HepG2 (cell line): Measurements from ENCODE around the gene PEX10. TPM values are rescaled to one million over a fixed set of nuclear protein-coding genes. Genes with fewer than 3 reads are reported as not detected.

Experiments
- ATAC-seq: fragments of 200-7000 bp; cut with Tn5 transposase; 3 replicates; pipeline ENCODE4 v1.9.1; 2020; ENCODE audit warnings: mild to moderate bottlenecking, moderate library complexity
- BruUV-seq: library from RNA; stranded (reverse); fragments of 400-500 nt; replicated peaks from 2 replicates; lab custom pipeline; 2021; lab: Mats Ljungman, UMichigan
- CTCF ChIA-PET: fragments of 300-600 bp; formaldehyde crosslinking; extraction: SDS; loops from one replicate; lab custom pipeline; 2021; ENCODE audit warnings: low total read pairs, inconsistent platforms, low intra/inter-chr PET ratio; lab: Yijun Ruan, JAX
- POLR2A ChIA-PET: fragments of 350-600 bp; sonication (Branson Sonifier 250); formaldehyde crosslinking; loops from one replicate; lab custom pipeline; 2020; ENCODE audit warnings: antibody characterized with exemption, inconsistent platforms; lab: Yijun Ruan, JAX
- DNase-seq: peaks from one replicate; pipeline ENCODE4 v3.0.0-alpha.2; 2015; ENCODE audit warnings: low spot score
- FAIRE-seq: peaks from 3 replicates; lab custom pipeline; 2011; peaks lifted over from hg19 to GRCh38; lab: Jason Lieb, UNC
- H2AFZ ChIP-seq: one replicate; pipeline ENCODE4 v1.6.1; 2011; ENCODE audit warnings: low read length, inconsistent platforms
- H3K27ac ChIP-seq: fragments of 300-600 bp; 3 replicates; pipeline ENCODE4 v1.8.0; 2011; ENCODE audit warnings: mixed run types, mild to moderate bottlenecking, mixed read lengths, low read length, inconsistent platforms; ENCODE audit not compliant: insufficient read depth; ENCODE audit errors: extremely low read length
- H3K27me3 ChIP-seq, 2 experiments: fragments of 200-600 bp in 1 of 2; 2 replicates in 1 of 2; 3 replicates in 1 of 2; pipeline versions ENCODE4 v1.6.0 to v1.8.0; 2011; ENCODE audit warnings: low read length in 2 of 2, mild to moderate bottlenecking in 2 of 2, moderate library complexity in 2 of 2, inconsistent platforms in 1 of 2; ENCODE audit not compliant: insufficient read depth in 2 of 2, control insufficient read depth in 1 of 2
- H3K36me3 ChIP-seq, 2 experiments: fragments of 200-600 bp in 1 of 2; replicated peaks in 1 of 2; 2 replicates in 1 of 2; 3 replicates in 1 of 2; pipeline versions ENCODE4 v1.5.1 to v1.8.0; 2011; ENCODE audit warnings: low read length in 2 of 2, inconsistent platforms in 1 of 2; ENCODE audit not compliant: insufficient read depth in 2 of 2, control insufficient read depth in 1 of 2
- H3K4me1 ChIP-seq: 2 replicates; pipeline ENCODE4 v1.5.1; 2012; ENCODE audit warnings: low read length, inconsistent platforms; ENCODE audit not compliant: insufficient read depth
- H3K4me2 ChIP-seq: 2 replicates; pipeline ENCODE4 v1.6.0; 2011; ENCODE audit warnings: low read depth, low read length, inconsistent platforms
- H3K4me3 ChIP-seq, 3 experiments: fragments of 200-600 bp in 1 of 3; sonication (generic), shearing (Covaris generic) in 1 of 3; replicated peaks in 1 of 3; 2 replicates each; pipeline ENCODE4 v1.5.1; 2011 to 2016; ENCODE audit warnings: low read length in 3 of 3, inconsistent platforms in 2 of 3, low read depth in 2 of 3, mild to moderate bottlenecking in 2 of 3, control low read depth in 1 of 3, mixed read lengths in 1 of 3; ENCODE audit not compliant: insufficient read depth in 1 of 3
- H3K79me2 ChIP-seq: one replicate; pipeline ENCODE4 v1.6.1; 2011; ENCODE audit warnings: low read length, inconsistent platforms; ENCODE audit not compliant: insufficient read depth
- H3K9ac ChIP-seq: 2 replicates; pipeline ENCODE4 v1.6.0; 2011; ENCODE audit warnings: mild to moderate bottlenecking, low read depth, low read length, inconsistent platforms; ENCODE audit not compliant: insufficient read depth
- H3K9me3 ChIP-seq: 2 replicates; pipeline ENCODE4 v1.5.1; 2012; ENCODE audit warnings: mild to moderate bottlenecking, low read length
- H4K20me1 ChIP-seq: 2 replicates; pipeline ENCODE4 v1.6.0; 2011; ENCODE audit warnings: inconsistent platforms, mild to moderate bottlenecking, low read length, moderate library complexity; ENCODE audit not compliant: insufficient read depth
- AKNA ChIP-seq: sonication (generic); formaldehyde crosslinking; IDR thresholded peaks from 2 replicates; pipeline ENCODE4 v1.4.0; 2020; ENCODE audit warnings: missing genetic modification reagents, borderline replicate concordance
- ATF5 ChIP-seq: sonication (generic); formaldehyde crosslinking; IDR thresholded peaks from 2 replicates; pipeline ENCODE4 v1.4.0; 2020; ENCODE audit warnings: mild to moderate bottlenecking, low read depth, missing genetic modification reagents
- REPIN1 ChIP-seq: sonication (generic); formaldehyde crosslinking; IDR thresholded peaks from 2 replicates; pipeline ENCODE4 v1.8.0; 2022; ENCODE audit warnings: missing genetic modification reagents, low read depth, mild to moderate bottlenecking, borderline replicate concordance
- SNAPC2 ChIP-seq: sonication (generic); formaldehyde crosslinking; IDR thresholded peaks from 2 replicates; pipeline ENCODE4 v1.8.1; 2022; ENCODE audit warnings: mild to moderate bottlenecking, missing genetic modification reagents
- ZNF879 ChIP-seq: sonication (generic); formaldehyde crosslinking; IDR thresholded peaks from 2 replicates; pipeline ENCODE4 v1.8.1; 2023; ENCODE audit warnings: missing genetic modification reagents
- whole genome bisulfite sequencing: methylation state at CpG from one replicate; pipeline ENCODE4 v1.1.6; 2017; ENCODE audit warnings: low lambda C conversion rate; 5-methylcytosine and 5-hydroxymethylcytosine counted together
- in situ Hi-C: cut with HindIII; loops from 2 replicates; pipeline ENCODE4 v1.10.0; 2017; ENCODE audit warnings: low pct_unique_long_range_greater_than_20kb; ENCODE audit not compliant: extremely low pct_ligation_motif_present
- intact Hi-C: fragments of 100-400 bp; cut with micrococcal nuclease; formaldehyde crosslinking; loops from one replicate; pipeline ENCODE4 v1.10.0; 2022; ENCODE audit not compliant: unreplicated experiment
- polyA plus RNA-seq, 8 experiments: library from polyadenylated mRNA; depleted of rRNA in 3 of 8; stranded (reverse) in 7 of 8; unstranded in 1 of 8; fragments of >200 nt; fragmentation: Illumina TruSeq in 4 of 8; extraction: Trizol in 4 of 8; gene quantifications; 2 replicates each; pipeline versions ENCODE4 v1.2.1 to v1.2.3, GENCODE V29; 2011 to 2016; ENCODE audit warnings: low read depth in 4 of 8, missing spikeins in 1 of 8, mixed read lengths in 1 of 8; ENCODE audit not compliant: insufficient read depth in 1 of 8
- total RNA-seq, 5 experiments: library from RNA; depleted of rRNA; stranded (reverse); fragments of >200 nt; fragmentation: Illumina TruSeq; extraction: Trizol; gene quantifications; 2 replicates each; pipeline ENCODE4 v1.2.3, GENCODE V29; 2016; ENCODE audit warnings: low read depth in 1 of 5

Gene PEX10
- total and polyA plus RNA-seq, 2 of the 13 experiments (the other 11 are each of a cell fraction or from before 2014, with no cell fraction given) = 16.1 to 39.6 TPM

- no peaks in the 10 kb centered on the region for H3K79me2 ChIP-seq
- H3K9ac ChIP-seq = no peak overlapping the region
- ATAC-seq (no peak), DNase-seq (no peak), FAIRE-seq (no peak)
- in situ Hi-C loops = no loop called here
- H2AFZ ChIP-seq = no peak overlapping the region
- H4K20me1 ChIP-seq = no peaks in the 10 kb centered on the region
- H3K4me3 ChIP-seq = no peak overlapping the region
- 71% methylated on average over 15 of the region's 17 CpGs for WGBS
- no peaks in the 10 kb centered on the region for H3K9me3 ChIP-seq
- no peaks in the 10 kb centered on the region for H3K36me3 ChIP-seq
- peaks cover 5% of the 10 kb centered on the region; the same call in 1 of the 2 replicates for H3K4me1 ChIP-seq
- H3K4me2 ChIP-seq = no peak overlapping the region
- no peaks in the 10 kb centered on the region for H3K27me3 ChIP-seq
- intact Hi-C loops = no loop called here
- ChIA-PET CTCF (no interaction called here), POLR2A (no interaction called here)
- no peak overlapping the region for H3K27ac ChIP-seq
- TF ChIP-seq SNAPC2 (CRISPR knock-in tag) (no peak), ATF5 (CRISPR knock-in tag) (no peak), REPIN1 (CRISPR knock-in tag) (no peak), ZNF879 (no peak), AKNA (CRISPR knock-in tag) (no peak)
- no TSS peak for BruUV-seq
These were observed 37.9 kb downstream of the PEX10 start for GRCh38 chr1:2374252-2375155.
